BLaER1 (cell line): ENCODE data around the gene NIN.

Source experiments
- H3K27ac ChIP-seq: shearing (Covaris generic); formaldehyde crosslinking; 2 replicates; pipeline ENCODE4 v1.8.1; 2022
- H3K27me3 ChIP-seq: shearing (Covaris generic); formaldehyde crosslinking; 2 replicates; pipeline ENCODE4 v1.8.1; 2022
- H3K36me3 ChIP-seq: shearing (Covaris generic); formaldehyde crosslinking; 2 replicates; pipeline ENCODE4 v1.8.1; 2022
- H3K4me1 ChIP-seq: shearing (Covaris generic); formaldehyde crosslinking; 2 replicates; pipeline ENCODE4 v1.8.1; 2022
- H3K4me2 ChIP-seq: shearing (Covaris generic); formaldehyde crosslinking; 2 replicates; pipeline ENCODE4 v1.8.1; 2022
- H3K4me3 ChIP-seq: shearing (Covaris generic); formaldehyde crosslinking; 2 replicates; pipeline ENCODE4 v1.8.1; 2022
- H3K9ac ChIP-seq: shearing (Covaris generic); formaldehyde crosslinking; 2 replicates; pipeline ENCODE4 v1.8.1; 2022
- H3K9me3 ChIP-seq: shearing (Covaris generic); formaldehyde crosslinking; 2 replicates; pipeline ENCODE4 v1.8.1; 2022
- H4K20me1 ChIP-seq: shearing (Covaris generic); formaldehyde crosslinking; 2 replicates; pipeline ENCODE4 v1.8.1; 2022
- Cebpa-rat ChIP-seq: shearing (Covaris generic); IDR thresholded peaks from 2 replicates; pipeline ENCODE4 v1.8.1; 2022

The NIN gene

DNA sequence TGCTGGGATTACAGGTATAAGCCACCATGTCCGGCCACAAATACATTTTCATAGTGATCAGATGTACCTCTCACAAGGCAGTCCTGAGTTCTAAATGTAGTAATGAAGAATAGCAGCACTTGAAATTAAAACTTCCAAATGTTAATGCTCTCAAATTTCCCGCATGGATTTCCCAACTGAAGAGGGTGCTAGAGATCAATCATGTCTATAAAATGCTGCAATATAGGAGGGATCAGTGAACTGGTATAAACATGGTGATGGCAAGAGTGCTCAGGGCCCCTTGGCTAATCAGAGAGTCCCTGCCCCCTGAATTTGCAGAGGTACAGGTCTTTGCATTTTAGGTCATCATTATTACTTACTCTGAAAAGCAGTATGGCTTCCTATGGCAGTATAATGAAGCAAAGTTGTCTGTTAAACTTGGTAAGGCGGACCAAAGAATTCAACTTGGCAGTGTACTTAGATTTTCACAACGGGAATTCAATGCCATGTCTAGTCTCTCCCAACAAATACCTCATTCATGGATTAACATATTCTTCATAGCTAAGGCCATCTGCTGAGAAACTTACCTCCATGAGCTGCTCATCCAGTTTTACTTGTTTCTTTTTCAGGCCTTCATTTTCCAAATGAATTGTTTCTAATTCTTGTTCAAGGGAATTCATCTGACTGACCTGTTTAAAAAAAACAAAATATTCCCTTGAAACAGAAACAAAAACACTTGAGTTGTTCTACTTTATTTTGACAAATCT lies 95.8 kb downstream of the NIN start:
- no peaks in the 10 kb centered on the region for H4K20me1 ChIP-seq
- no peak overlapping the region for H3K4me2 ChIP-seq
- no peak overlapping the region for H3K4me3 ChIP-seq
- H3K4me1 ChIP-seq: 0 out of 2 replicates have a peak, but pooled peaks cover under 1% of the 10 kb centered on the region
- no peak overlapping the region for H3K9ac ChIP-seq
- H3K9me3 ChIP-seq: no peaks in the 10 kb centered on the region
- no peak for TF ChIP-seq Cebpa-rat
- H3K36me3 ChIP-seq: peaks cover 98% of the 10 kb centered on the region
- H3K27ac ChIP-seq: no peak overlapping the region
- no peaks in the 10 kb centered on the region for H3K27me3 ChIP-seq

DNA sequence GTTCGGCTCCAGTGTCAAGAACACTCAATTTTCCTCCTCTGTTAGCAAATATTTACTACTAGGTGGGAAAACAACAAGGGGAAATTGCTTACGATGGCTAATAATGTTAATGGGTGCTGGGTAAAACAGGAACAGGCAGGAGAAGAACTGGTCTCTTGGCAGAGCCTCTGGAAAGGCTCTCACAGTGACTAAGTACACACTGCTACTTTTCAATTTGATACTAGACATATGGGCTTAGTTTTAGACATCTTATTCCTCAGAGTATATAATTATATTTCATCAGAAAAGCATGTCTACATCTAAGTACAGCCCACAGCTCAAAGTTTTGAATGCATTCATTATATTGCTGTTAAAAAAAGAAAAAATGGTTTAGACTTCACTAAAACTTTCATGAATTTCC lies 97.5 kb downstream of the NIN start:
- Histone ChIP-seq H3K4me1 (no peaks in the 10 kb centered on the region), H4K20me1 (no peaks in the 10 kb centered on the region), H3K27me3 (no peaks in the 10 kb centered on the region), H3K27ac (no peak overlapping the region), H3K4me3 (no peak overlapping the region), H3K9me3 (no peaks in the 10 kb centered on the region), H3K4me2 (no peak overlapping the region), H3K36me3 (peaks cover 100% of the 10 kb centered on the region), H3K9ac (no peak overlapping the region)
- TF ChIP-seq Cebpa-rat: no peak

DNA sequence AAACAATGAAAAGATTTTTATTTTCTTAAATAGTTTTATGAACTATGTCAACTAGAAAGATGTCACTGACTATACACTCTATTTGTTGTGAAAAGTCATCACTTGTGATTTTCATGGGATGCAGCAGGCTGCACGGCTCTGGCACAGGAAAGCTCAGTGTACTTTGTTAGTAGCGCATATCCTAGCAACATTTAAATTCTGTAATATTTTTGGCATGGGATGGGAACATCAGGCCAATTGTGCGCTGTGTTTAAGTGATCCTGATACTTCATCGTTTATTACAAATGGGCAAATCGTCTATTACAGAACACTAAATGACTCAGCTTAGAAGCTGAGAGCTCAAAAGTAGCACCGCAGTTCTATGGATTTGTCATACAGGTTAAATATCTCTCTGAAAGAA lies 102.1 kb downstream of the NIN start:
- Histone ChIP-seq H3K27ac (no peak overlapping the region), H3K9ac (no peak overlapping the region), H3K4me1 (no peaks in the 10 kb centered on the region), H3K36me3 (peaks cover 96% of the 10 kb centered on the region), H3K4me2 (no peak overlapping the region), H4K20me1 (no peaks in the 10 kb centered on the region), H3K9me3 (no peaks in the 10 kb centered on the region), H3K27me3 (no peaks in the 10 kb centered on the region), H3K4me3 (no peak overlapping the region)
- TF ChIP-seq Cebpa-rat: no peak

DNA sequence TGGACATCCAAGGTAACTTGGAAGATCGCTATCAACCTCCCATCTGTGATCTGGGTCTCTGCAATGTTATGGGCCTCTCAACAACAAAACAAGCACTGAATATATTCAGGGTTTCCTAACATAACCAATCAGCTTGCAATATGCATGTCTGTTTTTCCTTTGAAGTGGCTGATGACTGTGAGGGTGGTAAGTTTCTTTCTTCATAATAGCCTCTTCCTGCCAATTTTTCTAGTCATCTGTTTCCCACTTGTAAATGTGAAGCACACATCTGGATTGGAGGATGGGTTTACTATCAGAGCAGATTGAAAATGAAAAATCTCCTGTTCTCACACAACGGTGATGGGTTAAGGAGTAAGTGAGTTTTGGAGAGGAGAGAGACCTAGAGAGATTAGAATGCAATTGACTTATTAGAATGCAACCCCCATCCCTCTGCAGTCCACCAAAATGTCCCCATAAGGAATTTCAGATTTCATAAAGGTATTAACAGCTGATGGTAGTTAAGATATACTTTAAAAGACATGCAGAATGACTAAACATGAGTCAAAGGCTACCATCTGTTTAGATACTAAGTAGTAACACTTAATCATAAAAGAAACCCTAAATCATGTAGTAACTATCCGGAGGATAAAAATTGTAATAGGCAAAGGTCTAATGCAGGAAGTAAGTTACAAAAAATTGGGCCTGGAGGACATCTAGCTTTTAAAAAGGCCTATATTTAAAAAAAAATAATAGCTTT lies 104.4 kb downstream of the NIN start:
- Histone ChIP-seq H3K4me2 (no peak overlapping the region), H3K4me1 (no peaks in the 10 kb centered on the region), H3K9me3 (no peaks in the 10 kb centered on the region), H3K9ac (no peak overlapping the region), H3K4me3 (no peak overlapping the region), H3K27ac (no peak overlapping the region), H3K36me3 (peaks cover 94% of the 10 kb centered on the region), H4K20me1 (no peaks in the 10 kb centered on the region), H3K27me3 (no peaks in the 10 kb centered on the region)
- no peak for TF ChIP-seq Cebpa-rat

DNA sequence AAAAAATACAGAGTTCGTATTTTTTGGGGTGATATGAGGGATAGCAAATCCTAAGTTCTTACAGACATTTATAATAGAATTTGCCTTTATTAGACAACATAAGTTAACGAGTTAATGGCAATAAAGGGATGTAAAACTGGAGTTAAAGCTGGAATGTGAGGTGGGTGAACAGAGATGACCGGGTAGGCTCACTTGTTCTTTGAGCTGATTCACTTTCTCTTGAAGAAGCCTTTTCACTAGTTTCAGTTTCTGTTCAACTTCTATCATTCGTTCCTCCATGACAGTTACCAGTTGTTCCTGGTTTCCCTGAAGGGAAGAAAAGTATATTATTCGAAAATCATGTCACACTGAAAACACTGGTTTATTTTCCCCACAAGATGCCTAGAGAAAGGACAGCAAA lies 105.2 kb downstream of the NIN start:
- Histone ChIP-seq H3K36me3 (peaks cover 89% of the 10 kb centered on the region), H3K4me1 (no peaks in the 10 kb centered on the region), H3K9me3 (no peaks in the 10 kb centered on the region), H3K27ac (no peak overlapping the region), H3K9ac (no peak overlapping the region), H3K27me3 (no peaks in the 10 kb centered on the region), H4K20me1 (no peaks in the 10 kb centered on the region), H3K4me2 (no peak overlapping the region), H3K4me3 (no peak overlapping the region)
- no peak for TF ChIP-seq Cebpa-rat

DNA sequence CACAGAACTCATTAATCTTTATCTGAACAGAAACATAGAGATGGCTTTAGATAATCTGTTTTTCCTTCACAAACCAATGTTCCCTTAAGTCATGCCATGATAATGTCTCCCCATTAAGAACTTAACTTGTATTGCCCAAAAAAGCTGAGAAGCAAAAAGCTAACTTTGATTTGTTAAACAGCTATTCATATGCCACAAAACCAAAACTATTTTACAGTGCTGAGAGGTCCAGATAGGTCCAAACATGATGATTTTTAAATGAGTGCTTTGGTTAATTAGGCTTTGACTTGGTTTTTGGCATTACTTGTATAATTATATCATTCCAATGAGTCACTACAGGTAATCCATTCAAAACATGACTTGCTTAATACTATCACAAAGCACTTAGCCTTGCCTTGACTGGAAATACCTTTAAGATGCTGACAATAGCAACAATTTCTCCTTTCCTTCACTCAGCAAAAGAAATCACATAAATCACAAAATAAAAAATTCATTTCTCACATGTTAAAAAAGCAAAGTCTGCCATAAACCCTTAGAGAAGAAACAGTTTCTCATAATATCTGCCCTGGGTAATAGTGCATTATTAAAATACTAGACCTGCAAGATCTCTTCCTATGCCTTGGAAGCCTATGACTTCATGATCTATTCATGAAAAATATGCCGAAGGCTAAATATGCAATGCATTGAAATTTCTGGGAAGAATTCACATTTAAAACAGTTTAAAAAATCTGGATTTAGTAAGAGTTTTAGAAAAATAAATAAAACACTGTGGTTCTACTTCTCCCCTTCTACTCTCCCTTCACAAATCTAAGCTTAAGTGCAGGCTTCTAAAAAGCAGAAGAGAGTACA lies 110.8 kb downstream of the NIN start:
- H3K9ac ChIP-seq: no peak overlapping the region
- no peaks in the 10 kb centered on the region for H3K4me1 ChIP-seq
- H4K20me1 ChIP-seq: no peaks in the 10 kb centered on the region
- no peak overlapping the region for H3K4me3 ChIP-seq
- H3K27ac ChIP-seq: no peak overlapping the region
- H3K4me2 ChIP-seq: no peak overlapping the region
- no peaks in the 10 kb centered on the region for H3K27me3 ChIP-seq
- H3K9me3 ChIP-seq: no peaks in the 10 kb centered on the region
- TF ChIP-seq Cebpa-rat: no peak
- H3K36me3 ChIP-seq: peaks cover 37% of the 10 kb centered on the region

DNA sequence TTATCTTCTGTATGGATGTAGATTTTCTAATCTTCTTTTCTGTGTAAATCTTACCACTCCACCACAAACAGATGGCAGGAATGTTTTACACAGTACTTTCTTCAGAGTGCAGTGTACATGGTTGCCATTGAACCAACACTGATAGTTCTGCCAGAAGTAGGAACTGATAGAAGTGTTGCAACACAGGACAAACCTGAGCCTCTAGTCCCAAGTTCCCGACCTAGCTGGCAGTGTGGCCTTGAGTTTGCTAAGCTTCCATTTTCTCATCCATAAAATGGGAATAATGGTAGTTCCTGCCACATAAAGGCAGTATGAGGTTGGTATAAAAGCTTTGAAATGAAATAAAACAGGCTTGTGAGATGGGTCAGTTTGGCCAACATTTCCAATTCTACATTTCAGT lies 112.0 kb downstream of the NIN start:
- H3K4me3 ChIP-seq: no peak overlapping the region
- no peaks in the 10 kb centered on the region for H3K4me1 ChIP-seq
- no peak for TF ChIP-seq Cebpa-rat
- peaks cover 25% of the 10 kb centered on the region for H3K36me3 ChIP-seq
- no peak overlapping the region for H3K9ac ChIP-seq
- H3K9me3 ChIP-seq: no peaks in the 10 kb centered on the region
- H3K27ac ChIP-seq: no peak overlapping the region
- no peaks in the 10 kb centered on the region for H3K27me3 ChIP-seq
- no peak overlapping the region for H3K4me2 ChIP-seq
- no peaks in the 10 kb centered on the region for H4K20me1 ChIP-seq

DNA sequence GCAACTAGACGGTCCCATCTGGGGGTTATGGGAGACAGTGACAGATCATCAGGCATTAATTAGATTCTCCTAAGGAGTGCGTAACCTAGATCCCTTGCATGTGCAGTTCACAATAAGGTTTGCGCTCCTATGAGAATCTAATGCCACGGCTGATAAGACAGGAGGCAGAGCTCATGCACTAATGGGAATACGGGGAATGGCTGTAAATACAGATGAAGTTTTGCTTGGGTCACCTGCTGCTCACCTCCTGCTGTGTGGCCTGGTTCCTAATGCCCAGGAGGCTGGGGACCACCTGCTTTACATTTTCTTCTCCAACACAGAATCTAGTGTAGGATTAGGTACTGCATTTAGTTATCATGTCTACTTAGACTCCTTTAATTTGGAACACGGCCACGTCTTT lies 113.2 kb downstream of the NIN start:
- TF ChIP-seq Cebpa-rat: no peak
- no peak overlapping the region for H3K27ac ChIP-seq
- H3K36me3 ChIP-seq: peaks cover 16% of the 10 kb centered on the region
- H3K4me3 ChIP-seq: no peak overlapping the region
- no peak overlapping the region for H3K9ac ChIP-seq
- H3K4me1 ChIP-seq: no peaks in the 10 kb centered on the region
- H3K4me2 ChIP-seq: no peak overlapping the region
- H3K27me3 ChIP-seq: no peaks in the 10 kb centered on the region
- no peaks in the 10 kb centered on the region for H3K9me3 ChIP-seq
- no peaks in the 10 kb centered on the region for H4K20me1 ChIP-seq

DNA sequence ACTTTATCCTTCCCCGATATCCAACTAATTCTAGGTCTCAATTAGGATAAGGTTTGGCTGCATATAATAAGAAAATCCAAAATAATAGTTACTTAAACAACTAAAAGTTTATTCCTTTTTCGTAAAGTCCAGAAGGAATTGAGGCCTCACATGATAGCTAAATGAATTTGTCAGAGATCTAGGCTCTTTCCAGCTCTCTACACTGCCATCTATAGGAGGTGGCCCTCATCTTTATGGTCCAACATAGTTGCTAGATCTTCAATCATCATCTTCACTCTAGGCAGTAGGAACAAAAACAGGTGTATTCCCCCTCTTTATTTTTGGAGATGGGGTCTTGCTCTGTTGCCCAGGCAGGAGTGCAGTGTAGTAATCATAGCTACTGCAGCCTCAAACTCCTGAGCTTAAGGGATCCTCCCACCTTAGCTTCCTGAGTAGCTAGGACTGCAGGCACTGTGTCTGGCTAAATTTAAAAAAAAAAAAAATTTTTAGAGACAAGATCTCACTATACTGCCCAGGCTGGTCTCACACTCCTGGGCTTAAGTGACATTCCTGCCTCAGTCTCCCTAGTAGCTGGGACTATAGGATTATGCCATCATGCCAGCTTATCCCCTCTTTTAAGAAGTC lies 116.4 kb downstream of the NIN start:
- no peaks in the 10 kb centered on the region for H3K27me3 ChIP-seq
- no peak overlapping the region for H3K4me2 ChIP-seq
- H3K4me3 ChIP-seq: no peak overlapping the region
- H3K9me3 ChIP-seq: no peaks in the 10 kb centered on the region
- no peaks in the 10 kb centered on the region for H3K36me3 ChIP-seq
- H4K20me1 ChIP-seq: no peaks in the 10 kb centered on the region
- H3K9ac ChIP-seq: no peak overlapping the region
- no peaks in the 10 kb centered on the region for H3K4me1 ChIP-seq
- no peak for TF ChIP-seq Cebpa-rat
- H3K27ac ChIP-seq: no peak overlapping the region
